Lung (tissue), 12 donors: ENCODE measurements around the gene TAS2R31. TPM values are rescaled to one million over a fixed set of nuclear protein-coding genes. Genes with fewer than 3 reads are reported as not detected.
A peak's percentile ranks its signal among the peaks of the same experiment; 100 is the strongest.
"Not testable (repeated sequence)": the region's sequence is repeated elsewhere in the genome, so short reads cannot be mapped to it uniquely, and the experiment has no call there.

Experiments used
- ATAC-seq: fragments of 200-7000 bp; cut with Tn5 transposase; one replicate; pipeline ENCODE4 v1.9.1; 2020; ENCODE audit warnings: moderate number of reproducible peaks; ENCODE audit not compliant: insufficient read depth, low FRiP score
- DNase-seq, 3 donors: peaks; one replicate each; pipeline ENCODE4 v3.0.0-alpha.2; 2013 to 2017
- H3K27ac ChIP-seq, 2 donors: one replicate each; pipeline ENCODE4 v1.5.1; 2013; ENCODE audit warnings: mild to moderate bottlenecking in 2 of 2, moderate library complexity in 2 of 2, control low read depth in 1 of 2, inconsistent platforms in 1 of 2, low read depth in 1 of 2, low read length in 1 of 2
- H3K27me3 ChIP-seq, 3 donors: one replicate each; pipeline ENCODE4 v1.5.1; 2013; ENCODE audit warnings: low read length in 2 of 3; ENCODE audit not compliant: control insufficient read depth in 3 of 3, insufficient read depth in 3 of 3
- H3K36me3 ChIP-seq, 4 donors: one replicate each; pipeline ENCODE4 v1.5.1; 2013; ENCODE audit warnings: low read length in 4 of 4, mild to moderate bottlenecking in 1 of 4, moderate library complexity in 1 of 4; ENCODE audit not compliant: control insufficient read depth in 4 of 4, insufficient read depth in 4 of 4
- H3K4me1 ChIP-seq, 5 donors: one replicate each; pipeline ENCODE4 v1.5.1; 2013; ENCODE audit warnings: low read length in 5 of 5, mild to moderate bottlenecking in 2 of 5, moderate library complexity in 1 of 5; ENCODE audit not compliant: control insufficient read depth in 5 of 5, insufficient read depth in 5 of 5
- H3K4me3 ChIP-seq: one replicate; pipeline ENCODE4 v1.5.1; 2013; ENCODE audit warnings: mild to moderate bottlenecking, control low read depth, moderate library complexity
- H3K9ac ChIP-seq, 2 donors: one replicate each; pipeline ENCODE4 v1.5.1; 2013; ENCODE audit warnings: low read length in 2 of 2, control low read depth in 1 of 2; ENCODE audit not compliant: insufficient read depth in 1 of 2
- H3K9me3 ChIP-seq, 4 donors: one replicate each; pipeline ENCODE4 v1.5.1; 2013; ENCODE audit warnings: low read length in 3 of 4, mild to moderate bottlenecking in 1 of 4, moderate library complexity in 1 of 4; ENCODE audit not compliant: control insufficient read depth in 4 of 4, insufficient read depth in 3 of 4
- CTCF ChIP-seq: IDR thresholded peaks from 2 replicates; pipeline ENCODE4 v1.5.1; 2012; ENCODE audit warnings: mild to moderate bottlenecking; ENCODE audit errors: control extremely low read depth, extremely low read depth
- WGBS, 2 donors: extraction: QIAGEN DNeasy Blood & Tissue Kit; methylation state at CpG; one replicate each; pipeline ENCODE4 v1.1.7; 2013; 5-methylcytosine and 5-hydroxymethylcytosine counted together
- polyA plus RNA-seq, 2 donors: library from polyadenylated mRNA; stranded (reverse); fragments of 200-250 nt; gene quantifications; one replicate each; pipeline ENCODE4 v1.2.1, GENCODE V29; 2013
- total RNA-seq, 2 donors: library from RNA; depleted of rRNA in 1 of 2; stranded (reverse); fragments of >200 nt in 1 of 2; gene quantifications; one replicate each; pipeline ENCODE4 v1.2.1, GENCODE V29; 2014 to 2021
- donor health status: control.
- donor health status: control.
- donor health status: Bipolar disorder and iron deficiency.
- donor health status: healthy.
- donor health status: DM: yes; HTN: yes; CAD: no.

Gene TAS2R31
- total and polyA plus RNA-seq, 4 donors: 0.14 to 20.1 (median 1.7) TPM

GRCh38 chr12:11059784-11060183 lies 28.6 kb upstream of the TAS2R31 start:
- Histone ChIP-seq H3K4me1 (no peaks in the 10 kb centered on the region), H3K27ac (no peak overlapping the region), H3K9me3 (no peaks in the 10 kb centered on the region), H3K27me3 (no peaks in the 10 kb centered on the region), H3K4me3 (no peak overlapping the region), H3K9ac (no peak overlapping the region), H3K36me3 (peaks cover 0 to 1% (median 0%) of the 10 kb centered on the region in 4 donors)
- ATAC-seq (no peak), DNase-seq (no peak)
- TF ChIP-seq CTCF: no peak

- Histone ChIP-seq H3K4me3 (no peak overlapping the region), H3K36me3 (peaks cover 0 to 1% (median 0%) of the 10 kb centered on the region in 4 donors), H3K9me3 (no peaks in the 10 kb centered on the region), H3K27me3 (no peaks in the 10 kb centered on the region), H3K4me1 (no peaks in the 10 kb centered on the region), H3K9ac (no peak overlapping the region), H3K27ac (no peak overlapping the region)
- whole genome bisulfite sequencing, 2 donors: 94 to 96% methylated on average over 3 of the region's 3 CpGs
- DNase-seq: no peak
- ATAC-seq: no peak
- TF ChIP-seq CTCF: no peak
Observed at GRCh38 chr12:11059041-11059440, 27.8 kb upstream of the TAS2R31 start.

GRCh38 chr12:11055306-11055705 lies 24.1 kb upstream of the TAS2R31 start:
- 93 to 95% methylated on average over 2 of the region's 2 CpGs for WGBS, 2 donors
- DNase-seq (no peak), ATAC-seq (no peak)
- no peak for TF ChIP-seq CTCF
- no peaks in the 10 kb centered on the region for H3K27me3 ChIP-seq
- no peak overlapping the region for H3K9ac ChIP-seq
- no peaks in the 10 kb centered on the region for H3K4me1 ChIP-seq
- no peak overlapping the region for H3K27ac ChIP-seq
- no peak overlapping the region for H3K4me3 ChIP-seq
- H3K9me3 ChIP-seq: no peaks in the 10 kb centered on the region
- peaks cover 0 to 1% (median 0%) of the 10 kb centered on the region in 4 donors for H3K36me3 ChIP-seq

- H3K9me3 ChIP-seq, DNase-seq, ATAC-seq, H3K9ac ChIP-seq, H3K36me3 ChIP-seq, H3K27ac ChIP-seq, H3K4me3 ChIP-seq, H3K27me3 ChIP-seq: not testable (repeated sequence)
- H3K4me1 ChIP-seq: peaks cover 0 to 11% (median 0%) of the 10 kb centered on the region in 5 donors
- WGBS, 2 donors: 96 to 97% methylated on average over 7 of the region's 7 CpGs
Observed at GRCh38 chr12:11049806-11050531, 18.8 kb upstream of the TAS2R31 start.

GRCh38 chr12:11041366-11041765 lies 10.2 kb upstream of the TAS2R31 start:
- 68 to 92% methylated on average over 2 of the region's 2 CpGs for WGBS, 2 donors
- peak in 2 of 3 donors; percentile 14 to 21 for DNase-seq

More at GRCh38 chr12:11041366-11041765, 10.2 kb upstream of the TAS2R31 start:
- H3K27ac ChIP-seq, H3K4me3 ChIP-seq, H3K9me3 ChIP-seq, H3K27me3 ChIP-seq, ATAC-seq, H3K9ac ChIP-seq, H3K4me1 ChIP-seq, H3K36me3 ChIP-seq: not testable (repeated sequence)
